Stomach (tissue), 4 donors: ENCODE data around the gene HDAC2.

ENCODE experiments used
- POLR2A ChIP-seq, 4 donors: fragments of 450-650 bp; IDR thresholded peaks; one replicate each; pipeline ENCODE4 v1.6.1; 2016; ENCODE audit warnings: antibody characterized with exemption in 4 of 4, control low read depth in 2 of 4, mild to moderate bottlenecking in 1 of 4, moderate library complexity in 1 of 4
- POLR2AphosphoS5 ChIP-seq, 3 donors: sonication (generic); formaldehyde crosslinking; IDR thresholded peaks; one replicate each; pipeline ENCODE4 v1.6.1; 2016; ENCODE audit warnings: antibody characterized with exemption in 3 of 3
- TF ChIP-seq, protein P1 (sequence below), 7 experiments: fragments of 450-650 bp in 4 of 7; fragments of 200-600 bp in 3 of 7; sonication (generic) in 3 of 7; IDR thresholded peaks; one replicate each; pipeline ENCODE4 v1.5.1; 2016 to 2019; ENCODE audit warnings: antibody characterized with exemption in 7 of 7, control low read depth in 2 of 7, mild to moderate bottlenecking in 1 of 7

GRCh38 chr6:113886512-113886911 is 84.4 kb downstream of the HDAC2 start:
- TF ChIP-seq, protein P1, sequence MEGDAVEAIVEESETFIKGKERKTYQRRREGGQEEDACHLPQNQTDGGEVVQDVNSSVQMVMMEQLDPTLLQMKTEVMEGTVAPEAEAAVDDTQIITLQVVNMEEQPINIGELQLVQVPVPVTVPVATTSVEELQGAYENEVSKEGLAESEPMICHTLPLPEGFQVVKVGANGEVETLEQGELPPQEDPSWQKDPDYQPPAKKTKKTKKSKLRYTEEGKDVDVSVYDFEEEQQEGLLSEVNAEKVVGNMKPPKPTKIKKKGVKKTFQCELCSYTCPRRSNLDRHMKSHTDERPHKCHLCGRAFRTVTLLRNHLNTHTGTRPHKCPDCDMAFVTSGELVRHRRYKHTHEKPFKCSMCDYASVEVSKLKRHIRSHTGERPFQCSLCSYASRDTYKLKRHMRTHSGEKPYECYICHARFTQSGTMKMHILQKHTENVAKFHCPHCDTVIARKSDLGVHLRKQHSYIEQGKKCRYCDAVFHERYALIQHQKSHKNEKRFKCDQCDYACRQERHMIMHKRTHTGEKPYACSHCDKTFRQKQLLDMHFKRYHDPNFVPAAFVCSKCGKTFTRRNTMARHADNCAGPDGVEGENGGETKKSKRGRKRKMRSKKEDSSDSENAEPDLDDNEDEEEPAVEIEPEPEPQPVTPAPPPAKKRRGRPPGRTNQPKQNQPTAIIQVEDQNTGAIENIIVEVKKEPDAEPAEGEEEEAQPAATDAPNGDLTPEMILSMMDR (IDR thresholded peaks at IDR 0.05), result no peak
- no peak for TF ChIP-seq POLR2AphosphoS5 (IDR thresholded peaks at IDR 0.05)
- no peak for TF ChIP-seq POLR2A (IDR thresholded peaks at IDR 0.05)
